NCI-H1436 treated with DMSO at 0.1 percent for 48 hours (cell line): ENCODE data around the gene TRAM2.

Source experiments
- DNase-seq: peaks from one replicate; lab custom pipeline; 2025; lab: John Stamatoyannopoulos, UW

The TRAM2 gene

DNA sequence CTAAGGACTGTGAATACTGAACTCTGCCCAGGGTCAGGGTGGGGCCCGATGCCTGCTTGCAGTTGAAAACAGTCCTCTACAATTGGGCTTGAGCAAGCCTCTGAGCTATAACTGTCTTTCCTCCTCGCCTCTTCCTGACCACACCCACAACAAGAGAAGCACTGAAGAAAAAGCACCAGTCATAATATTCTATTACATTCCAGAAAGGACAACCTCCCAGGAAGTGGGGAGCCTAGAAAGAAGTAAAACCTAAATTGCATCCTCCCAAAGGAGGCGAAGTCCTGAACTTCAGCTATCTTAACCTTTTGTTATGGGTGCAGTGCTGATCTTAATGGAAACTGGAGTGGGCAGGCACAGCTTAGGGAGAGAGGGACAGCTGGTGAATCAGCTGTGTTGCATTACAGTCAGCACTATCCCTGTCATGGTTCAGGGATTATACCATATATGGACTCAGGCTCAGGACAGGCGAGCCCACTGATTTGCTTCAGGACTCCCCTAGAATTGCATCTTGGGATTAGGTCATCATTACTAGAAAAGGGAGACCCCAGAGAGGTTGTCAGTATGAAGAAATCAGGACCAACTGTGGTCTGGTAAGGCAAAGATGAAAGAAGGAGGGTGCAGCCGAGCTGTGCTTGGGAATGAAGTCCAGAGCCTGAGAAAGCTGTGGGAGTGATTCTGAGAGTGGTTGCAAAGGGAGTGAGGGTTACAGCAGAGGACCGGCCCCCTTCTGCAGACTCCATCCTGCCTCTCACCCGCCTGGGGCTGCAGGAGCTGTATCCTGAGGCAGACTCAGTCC is 18.3 kb upstream of the TRAM2 start:
- DNase-seq = no peak

- no peak for DNase-seq
Observed at GRCh38 chr6:52594221-52594620, 17.4 kb upstream of the TRAM2 start.

DNA sequence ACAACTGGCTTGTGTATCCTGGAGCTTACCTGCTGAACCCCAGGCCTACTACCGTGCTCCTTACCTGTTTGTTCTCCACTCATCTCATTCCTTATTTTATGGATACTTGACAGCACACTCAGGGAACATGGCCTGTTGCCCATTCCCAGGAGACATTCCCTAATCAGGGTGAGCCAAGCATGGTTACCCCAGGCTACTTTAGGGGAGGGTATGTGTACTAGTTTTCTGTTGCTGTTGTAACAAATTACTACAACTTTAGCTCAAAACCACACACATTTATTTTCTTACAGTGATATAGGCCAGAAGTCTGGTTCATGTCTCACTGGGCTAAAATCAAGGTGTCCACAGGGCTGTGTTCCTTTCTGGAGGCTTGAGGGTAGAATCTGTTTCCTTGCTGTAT is 15.0 kb upstream of the TRAM2 start:
- no peak for DNase-seq

DNA sequence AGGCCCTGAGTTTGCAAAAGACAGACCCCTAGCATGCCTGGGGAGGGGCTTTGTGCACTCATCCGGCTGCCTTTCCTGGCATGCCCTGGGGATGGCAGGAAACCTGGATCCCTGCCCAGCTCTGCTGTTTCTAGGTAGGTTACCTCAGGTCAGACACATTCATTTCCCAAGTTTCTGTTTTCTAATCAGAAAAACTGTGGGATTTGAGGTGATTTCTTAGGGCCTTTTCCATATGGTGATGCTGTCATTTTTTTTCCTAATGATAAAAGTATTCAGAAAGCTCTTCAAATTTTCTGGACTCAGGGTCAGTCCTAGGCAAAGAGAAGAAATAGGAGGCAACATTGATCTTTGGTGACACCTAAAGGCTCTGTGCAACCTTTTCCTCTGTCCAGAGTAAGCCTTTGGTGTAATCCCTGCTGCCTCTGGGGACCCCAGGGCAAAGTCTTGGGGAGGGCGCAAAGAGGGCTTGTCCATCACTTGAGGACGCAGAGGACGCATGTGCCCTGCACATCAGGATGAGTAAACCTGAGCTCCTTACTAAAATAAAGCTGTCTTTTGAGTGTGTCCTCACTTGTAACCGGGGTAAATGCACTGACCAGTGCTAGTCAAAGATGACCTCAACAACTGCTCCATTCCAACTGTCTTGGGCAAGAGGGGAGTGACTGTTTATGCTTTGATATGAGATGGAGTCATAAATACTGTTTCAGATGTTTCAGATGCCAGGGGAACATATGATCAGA is 13.5 kb upstream of the TRAM2 start:
- no peak for DNase-seq

- DNase-seq = no peak
Observed at GRCh38 chr6:52588710-52589091, 11.8 kb upstream of the TRAM2 start.

GRCh38 chr6:52588087-52588709 is 11.3 kb upstream of the TRAM2 start:
- DNase-seq = no peak

GRCh38 chr6:52587001-52587400 is 10.1 kb upstream of the TRAM2 start:
- DNase-seq = no peak

GRCh38 chr6:52584203-52584602 is 7.3 kb upstream of the TRAM2 start:
- DNase-seq = no peak

DNA sequence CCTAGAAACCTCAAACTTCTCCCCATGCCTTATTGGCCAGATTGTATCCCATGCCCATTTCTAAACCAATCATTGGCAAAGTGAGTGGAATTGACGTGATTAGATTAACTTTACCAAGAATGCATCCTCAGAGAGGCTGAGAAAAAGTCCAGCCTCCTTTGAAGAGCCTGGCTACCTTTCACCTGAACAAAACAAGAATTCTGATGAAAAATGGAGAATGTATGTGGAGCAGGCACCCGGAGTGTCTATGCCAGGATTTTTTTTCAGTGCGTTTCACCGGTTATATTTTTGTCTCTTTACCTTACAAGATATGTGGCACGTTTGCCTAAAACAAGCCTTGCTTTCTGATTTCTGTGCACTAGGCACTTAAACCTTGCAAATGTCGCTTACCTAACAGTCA is 6.1 kb upstream of the TRAM2 start:
- no peak for DNase-seq

DNA sequence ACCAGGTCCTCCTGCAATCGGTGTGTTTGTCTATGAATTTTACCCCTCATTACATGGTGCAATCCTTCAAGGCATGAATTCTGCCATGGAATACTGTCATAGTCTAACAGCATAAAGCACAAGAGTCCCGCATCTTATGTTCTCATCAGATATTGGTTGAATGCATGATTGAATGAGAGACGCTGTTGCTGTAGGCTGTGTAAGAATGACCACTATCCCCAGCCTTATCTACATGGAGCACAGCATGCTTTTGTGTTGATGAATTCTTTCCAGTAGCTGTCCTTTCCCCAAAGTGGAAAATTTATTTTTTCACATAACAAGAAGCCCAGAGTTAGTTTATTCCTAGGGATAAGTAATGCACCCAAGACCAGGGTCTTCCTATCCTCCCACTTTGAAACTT is 5.6 kb upstream of the TRAM2 start:
- no peak for DNase-seq

DNA sequence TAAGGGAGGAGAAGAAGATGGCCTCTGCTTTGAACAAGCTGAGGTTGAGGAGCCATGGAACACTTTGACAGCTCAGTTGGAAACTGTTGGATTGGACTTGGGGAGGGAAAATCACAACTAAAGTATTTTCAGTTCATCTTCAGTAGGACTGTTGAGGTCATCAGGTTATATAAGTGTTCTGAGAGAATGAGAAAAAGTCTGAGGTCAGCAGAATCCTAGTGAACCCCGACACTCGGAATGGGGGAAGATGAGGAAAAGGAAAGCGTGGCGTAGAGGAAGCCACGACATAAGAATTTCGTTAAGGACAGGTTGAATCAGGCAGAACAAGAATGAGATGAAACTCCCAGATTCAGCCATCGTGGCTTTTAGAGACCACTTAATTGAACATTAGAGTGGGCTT is 4.0 kb upstream of the TRAM2 start:
- no peak for DNase-seq

GRCh38 chr6:52579006-52579660 is 2.3 kb upstream of the TRAM2 start:
- DNase-seq = no peak

- no peak for DNase-seq
Observed at GRCh38 chr6:52577778-52578463, 1.1 kb upstream of the TRAM2 start.

DNA sequence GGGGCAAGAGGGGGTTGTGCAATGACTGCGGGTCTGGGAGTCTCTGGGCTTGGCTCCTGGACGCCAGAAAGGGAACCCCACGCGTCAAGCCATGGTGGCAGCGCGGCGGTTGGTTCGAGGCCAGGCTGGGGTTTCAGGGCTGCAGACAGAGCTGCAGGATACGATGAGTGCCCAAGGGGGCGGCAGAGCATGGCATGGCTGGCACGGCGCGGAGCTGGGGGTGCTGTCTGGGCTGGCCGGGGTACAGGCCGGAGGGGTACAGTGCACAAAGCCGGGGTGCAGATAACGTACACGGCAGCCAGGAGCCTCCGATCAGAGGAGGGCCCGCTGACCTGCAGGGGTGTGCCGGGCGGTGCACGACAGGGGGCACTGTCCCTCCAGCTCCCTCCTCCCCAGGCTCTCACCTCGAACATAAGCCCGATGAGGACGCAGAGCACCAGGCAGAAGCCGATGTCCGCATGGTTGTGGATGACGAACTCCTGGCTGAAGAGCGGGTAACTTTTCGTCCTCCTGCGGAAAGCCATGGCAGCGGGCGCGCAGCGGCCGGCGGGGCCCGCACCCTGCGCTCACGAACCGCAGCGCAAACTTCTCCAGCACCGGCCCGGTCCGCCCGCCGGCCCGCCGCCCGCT is 353 bp downstream of the TRAM2 start:
- peak; percentile 41 for DNase-seq

DNA sequence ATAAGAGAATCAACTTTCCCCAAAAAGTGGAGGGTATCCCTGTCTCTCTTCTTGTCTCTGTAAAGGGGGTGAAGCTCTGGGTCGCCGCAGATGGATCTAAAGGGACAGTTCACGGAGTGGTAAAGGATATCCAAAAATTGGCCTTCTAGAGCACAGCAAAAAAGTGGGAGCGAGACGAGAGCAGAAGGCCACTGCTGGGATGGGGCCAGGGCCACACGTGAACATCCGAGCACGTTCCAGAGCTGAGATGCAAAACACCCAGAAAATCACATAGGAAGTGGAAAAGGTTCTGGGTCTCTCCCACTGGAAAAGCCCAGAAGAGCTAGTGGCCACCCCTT is 837 bp downstream of the TRAM2 start:
- DNase-seq = no peak

DNA sequence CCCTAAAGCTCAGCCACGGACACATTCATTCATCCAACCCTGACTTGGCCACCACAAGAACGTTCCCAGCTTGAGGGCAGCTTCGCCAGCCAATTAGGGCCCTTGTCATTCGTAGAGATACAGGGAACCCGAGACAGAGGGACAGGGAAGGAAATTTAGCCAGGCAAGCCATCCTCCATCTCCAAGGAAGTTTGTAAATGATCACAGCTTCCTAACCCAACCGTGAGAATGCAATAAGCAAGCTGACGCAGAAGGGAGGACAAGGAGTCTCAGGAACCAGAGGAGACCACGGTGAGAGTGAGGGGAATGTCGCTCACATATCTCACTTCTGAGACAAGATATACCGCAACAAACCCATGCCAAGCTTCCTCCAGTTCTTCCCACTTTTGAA is 1.4 kb downstream of the TRAM2 start:
- no peak for DNase-seq

- DNase-seq = no peak
Observed at GRCh38 chr6:52574709-52575501, 2.0 kb downstream of the TRAM2 start.

GRCh38 chr6:52573295-52573694 is 3.6 kb downstream of the TRAM2 start:
- no peak for DNase-seq

DNA sequence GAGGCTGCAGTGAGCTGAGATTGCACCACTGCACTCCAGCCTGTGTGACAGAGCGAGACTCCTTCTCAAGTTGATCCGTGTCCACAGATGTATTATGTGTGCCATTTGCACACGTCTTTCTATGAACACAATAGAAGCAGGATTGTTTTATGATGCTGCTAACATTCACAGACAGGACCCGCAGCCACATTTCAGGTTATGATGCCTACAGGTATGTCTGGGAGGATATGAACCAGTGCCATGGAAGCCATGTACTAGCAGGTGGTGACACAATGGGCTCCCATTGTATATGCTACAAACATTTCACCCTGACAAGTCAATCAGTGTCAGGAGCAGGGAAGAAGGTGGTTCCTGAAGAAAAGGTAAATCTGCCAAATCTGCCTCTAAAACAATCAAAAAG is 4.3 kb downstream of the TRAM2 start:
- DNase-seq = no peak

DNA sequence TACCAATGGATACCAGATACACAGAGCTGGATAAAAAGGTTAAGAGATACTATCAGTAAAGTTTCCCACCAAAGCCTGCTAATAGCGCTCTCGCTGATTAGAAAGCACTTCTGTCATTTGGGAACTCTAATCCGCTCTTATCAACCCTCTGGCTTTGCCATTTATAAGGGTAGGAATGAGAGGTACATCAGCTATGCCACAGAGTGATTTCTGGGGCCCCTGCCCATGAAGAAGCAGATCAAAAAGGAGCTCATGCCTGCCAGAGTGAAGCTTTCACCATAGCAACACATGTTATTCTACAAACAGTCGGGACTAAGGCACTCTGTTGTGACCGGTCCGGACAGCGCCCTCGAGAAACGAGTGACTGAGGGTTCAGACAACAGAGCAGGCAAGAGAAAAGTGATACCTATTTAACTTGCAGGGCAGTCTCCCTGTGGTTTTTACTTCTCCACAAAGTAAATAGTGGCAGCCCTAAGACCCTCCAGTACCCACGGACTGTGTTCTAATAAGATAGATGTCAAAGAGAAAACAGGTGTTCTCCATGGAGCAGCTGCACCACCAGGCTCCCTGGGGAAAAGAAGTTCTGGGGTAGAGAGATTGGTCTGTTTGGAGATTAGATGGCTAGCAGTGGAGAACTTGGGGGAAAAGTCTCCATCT is 5.6 kb downstream of the TRAM2 start:
- no peak for DNase-seq
